A549 (cell line): ENCODE data around the gene RPRD1A.

ENCODE experiments used
- FOSL2 ChIP-seq, 2 experiments: fragments of 450-650 bp in 1 of 2; fragments of >200 bp in 1 of 2; sonication (Bioruptor Twin) in 1 of 2; formaldehyde crosslinking; IDR thresholded peaks; 2 replicates each; pipeline versions ENCODE4 v1.5.0 to v1.6.1; 2016 to 2020; ENCODE audit warnings: mild to moderate bottlenecking in 1 of 2, moderate library complexity in 1 of 2
- JUN ChIP-seq, 2 experiments: fragments of >200 bp; sonication (Bioruptor Twin); formaldehyde crosslinking; IDR thresholded peaks; 2 replicates in 1 of 2; 3 replicates in 1 of 2; pipeline ENCODE4 v1.6.1; 2016 to 2017
- NPAS2 ChIP-seq: fragments of 250-450 bp; sonication (Bioruptor Pico); IDR thresholded peaks from 2 replicates; pipeline ENCODE4 v1.8.0; 2022; ENCODE audit warnings: mild to moderate bottlenecking, moderate library complexity, borderline replicate concordance
- RFX5 ChIP-seq: fragments of 450-650 bp; IDR thresholded peaks from 2 replicates; pipeline ENCODE4 v1.7.1; 2014; ENCODE audit warnings: antibody characterized with exemption, mild to moderate bottlenecking, moderate library complexity
- SREBF2 ChIP-seq: fragments of 450-650 bp; IDR thresholded peaks from 2 replicates; pipeline ENCODE4 v1.6.1; 2014; ENCODE audit warnings: mild to moderate bottlenecking, moderate library complexity
- TF ChIP-seq, protein P1 (sequence below): fragments of >200 bp; sonication (Bioruptor Twin); formaldehyde crosslinking; IDR thresholded peaks from 3 replicates; pipeline ENCODE4 v1.5.1; 2016
- TF ChIP-seq, protein P2 (sequence below): IDR thresholded peaks from 2 replicates; pipeline ENCODE4 v1.6.1; 2012

- TF ChIP-seq, protein P1, sequence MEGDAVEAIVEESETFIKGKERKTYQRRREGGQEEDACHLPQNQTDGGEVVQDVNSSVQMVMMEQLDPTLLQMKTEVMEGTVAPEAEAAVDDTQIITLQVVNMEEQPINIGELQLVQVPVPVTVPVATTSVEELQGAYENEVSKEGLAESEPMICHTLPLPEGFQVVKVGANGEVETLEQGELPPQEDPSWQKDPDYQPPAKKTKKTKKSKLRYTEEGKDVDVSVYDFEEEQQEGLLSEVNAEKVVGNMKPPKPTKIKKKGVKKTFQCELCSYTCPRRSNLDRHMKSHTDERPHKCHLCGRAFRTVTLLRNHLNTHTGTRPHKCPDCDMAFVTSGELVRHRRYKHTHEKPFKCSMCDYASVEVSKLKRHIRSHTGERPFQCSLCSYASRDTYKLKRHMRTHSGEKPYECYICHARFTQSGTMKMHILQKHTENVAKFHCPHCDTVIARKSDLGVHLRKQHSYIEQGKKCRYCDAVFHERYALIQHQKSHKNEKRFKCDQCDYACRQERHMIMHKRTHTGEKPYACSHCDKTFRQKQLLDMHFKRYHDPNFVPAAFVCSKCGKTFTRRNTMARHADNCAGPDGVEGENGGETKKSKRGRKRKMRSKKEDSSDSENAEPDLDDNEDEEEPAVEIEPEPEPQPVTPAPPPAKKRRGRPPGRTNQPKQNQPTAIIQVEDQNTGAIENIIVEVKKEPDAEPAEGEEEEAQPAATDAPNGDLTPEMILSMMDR, result no peak
- no peak for TF ChIP-seq FOSL2 (IDR thresholded peaks at IDR 0.05)
- TF ChIP-seq FOSL2 (CRISPR knock-in tag; IDR thresholded peaks at IDR 0.05), result no peak
- TF ChIP-seq, protein P2, sequence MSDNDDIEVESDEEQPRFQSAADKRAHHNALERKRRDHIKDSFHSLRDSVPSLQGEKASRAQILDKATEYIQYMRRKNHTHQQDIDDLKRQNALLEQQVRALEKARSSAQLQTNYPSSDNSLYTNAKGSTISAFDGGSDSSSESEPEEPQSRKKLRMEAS, result no peak
- no peak for TF ChIP-seq NPAS2 (CRISPR knock-in tag)
- TF ChIP-seq JUN (IDR thresholded peaks at IDR 0.05), result no peak
- TF ChIP-seq RFX5, result no peak
- TF ChIP-seq SREBF2, result no peak
These were observed 32.1 kb downstream of the RPRD1A start for GRCh38 chr18:36035253-36035652.
